HG03342 (cell line): Measurements from ENCODE around the gene OPTN.
A peak's percentile ranks its signal among the peaks of the same experiment; 100 is the strongest.
"Not testable (repeated sequence)": the region's sequence is repeated elsewhere in the genome, so short reads cannot be mapped to it uniquely, and the experiment has no call there.

Experiments used
- ATAC-seq: cut with Tn5 transposase; IDR thresholded peaks from one replicate; pipeline ENCODE4 v1.9.1; 2021; ENCODE audit warnings: mild to moderate bottlenecking, moderate library complexity; ENCODE audit not compliant: unreplicated experiment

OPTN gene

DNA sequence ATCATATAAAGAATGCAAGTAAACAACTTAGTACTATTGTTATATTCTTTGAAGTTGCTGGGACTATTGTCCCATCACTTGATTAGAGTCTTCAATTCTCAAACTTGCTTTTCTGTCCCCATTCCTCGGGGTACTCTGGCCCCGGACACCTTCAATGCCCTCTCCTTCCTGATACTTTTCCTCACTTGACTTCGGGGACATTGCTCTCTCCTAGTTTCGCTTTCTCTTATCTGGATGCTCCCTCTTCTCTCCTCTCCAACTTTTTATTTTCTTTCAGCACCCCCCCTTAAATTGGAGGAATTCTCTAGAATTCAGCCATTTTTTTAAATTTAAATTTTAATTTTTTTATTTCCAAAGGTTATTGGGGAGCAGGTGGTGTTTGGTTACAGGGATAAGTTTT is 10.6 kb upstream of the OPTN start:
- no peak for ATAC-seq

GRCh38 chr10:13090289-13090688 is 9.7 kb upstream of the OPTN start:
- ATAC-seq = no peak

GRCh38 chr10:13091801-13092200 is 8.2 kb upstream of the OPTN start:
- no peak for ATAC-seq

DNA sequence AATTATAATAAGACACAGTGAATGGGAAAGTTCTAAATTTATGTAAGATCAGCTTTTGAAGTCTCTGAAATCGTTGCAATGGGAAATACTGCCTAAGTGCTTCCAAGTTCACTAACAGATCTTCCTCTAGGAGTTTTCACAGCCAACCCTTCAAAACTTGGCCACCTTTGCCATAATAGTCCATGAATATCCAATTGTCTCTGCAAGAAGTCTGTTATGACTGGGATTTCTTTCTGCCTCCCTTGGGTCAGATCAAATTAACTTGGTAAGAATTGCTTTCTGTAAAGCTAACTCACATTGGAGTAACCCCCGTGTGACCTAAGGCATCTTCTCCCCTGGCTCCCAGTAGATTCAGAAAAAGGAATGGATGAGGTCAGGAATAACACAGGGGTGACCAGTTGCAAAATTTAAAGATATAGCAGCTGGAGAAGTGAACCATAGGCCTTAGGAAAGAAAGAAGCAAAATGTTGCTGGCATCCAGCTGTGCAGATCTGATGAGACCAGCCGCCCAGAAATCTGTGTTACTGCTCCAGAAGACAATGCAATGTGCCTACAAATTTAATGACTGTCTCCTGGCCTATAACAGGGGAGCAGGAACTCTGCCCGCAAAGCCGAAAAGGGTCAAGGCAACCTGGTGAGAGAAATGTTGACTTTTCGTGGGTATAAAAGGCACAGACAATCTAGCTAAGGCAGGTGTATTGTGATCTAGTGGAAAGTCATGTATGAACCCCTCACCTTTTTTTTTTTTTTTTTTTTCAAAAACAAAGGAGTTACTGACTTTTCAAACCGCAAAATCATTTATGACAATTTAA is 7.5 kb upstream of the OPTN start:
- ATAC-seq = no peak

GRCh38 chr10:13094082-13094481 is 5.9 kb upstream of the OPTN start:
- not testable (repeated sequence) for ATAC-seq

DNA sequence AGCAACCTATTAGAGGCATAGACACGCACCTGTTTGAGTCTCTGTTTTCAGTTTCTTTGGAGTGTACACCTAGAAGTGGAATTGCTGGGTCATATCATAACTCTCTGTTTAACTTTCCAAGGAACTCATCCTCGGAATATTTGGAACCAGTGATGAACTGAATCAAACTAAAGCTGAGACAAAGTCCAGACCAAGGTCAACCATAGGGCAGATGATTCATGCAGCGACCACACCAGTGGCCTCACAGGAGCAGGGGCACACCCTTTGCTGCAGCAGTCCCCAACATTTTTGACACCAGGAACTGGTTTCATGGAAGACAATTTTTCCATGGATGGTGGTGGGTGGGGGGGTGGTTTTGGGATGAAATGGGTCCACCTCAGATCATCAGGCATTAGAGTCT is 4.9 kb upstream of the OPTN start:
- no peak for ATAC-seq

- ATAC-seq = no peak
Measured at GRCh38 chr10:13095929-13096328, 4.0 kb upstream of the OPTN start.

- ATAC-seq = peak; percentile 46
Measured at GRCh38 chr10:13099144-13099665, 758 bp upstream of the OPTN start.

DNA sequence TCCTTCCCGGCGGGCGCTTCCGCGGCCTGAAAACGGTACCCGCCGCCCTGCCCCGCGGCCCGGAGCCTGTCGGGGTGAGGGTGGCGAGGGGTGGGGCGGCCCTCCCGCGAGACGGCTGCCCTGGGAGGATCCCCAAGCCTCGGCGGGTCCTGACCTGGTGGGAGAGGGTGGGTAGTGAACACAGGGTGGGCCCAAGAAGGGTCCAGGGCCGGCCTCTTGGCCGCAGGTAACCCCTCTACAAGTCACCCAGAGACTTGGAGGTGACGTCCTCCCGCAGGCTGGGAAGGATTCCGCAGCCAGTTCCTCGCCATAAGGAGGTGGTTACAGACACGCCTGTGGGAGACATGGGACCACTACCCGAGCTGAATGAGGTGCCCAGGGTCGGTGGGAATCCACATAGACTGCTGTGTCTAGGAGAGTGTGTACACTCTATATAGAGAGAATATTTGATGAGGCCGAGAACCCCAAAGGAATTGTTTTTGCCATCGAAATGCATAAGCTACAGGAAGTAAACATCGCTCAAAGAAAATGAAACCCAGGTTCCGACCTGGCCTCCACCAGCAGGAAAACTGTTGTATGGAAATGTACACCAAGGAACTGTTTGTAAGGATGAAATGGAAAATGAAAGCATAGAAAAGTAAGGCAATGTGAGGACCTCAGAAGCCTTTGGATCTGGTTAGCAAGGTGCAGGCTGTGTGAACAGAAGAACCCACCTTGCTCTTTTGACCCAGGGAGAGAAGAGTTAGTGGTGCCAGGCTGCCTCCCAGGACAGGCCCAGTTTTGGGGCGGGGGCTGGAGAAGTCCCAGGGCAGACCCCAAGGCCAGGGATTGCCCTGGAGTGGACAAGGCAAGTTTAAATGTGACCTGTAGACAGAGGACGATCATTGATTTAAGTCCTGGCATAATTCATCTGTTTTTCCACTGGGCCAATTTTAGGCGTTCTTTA is 659 bp downstream of the OPTN start:
- peak; percentile 31 for ATAC-seq

GRCh38 chr10:13102002-13102794 is 2.2 kb downstream of the OPTN start:
- no peak for ATAC-seq

DNA sequence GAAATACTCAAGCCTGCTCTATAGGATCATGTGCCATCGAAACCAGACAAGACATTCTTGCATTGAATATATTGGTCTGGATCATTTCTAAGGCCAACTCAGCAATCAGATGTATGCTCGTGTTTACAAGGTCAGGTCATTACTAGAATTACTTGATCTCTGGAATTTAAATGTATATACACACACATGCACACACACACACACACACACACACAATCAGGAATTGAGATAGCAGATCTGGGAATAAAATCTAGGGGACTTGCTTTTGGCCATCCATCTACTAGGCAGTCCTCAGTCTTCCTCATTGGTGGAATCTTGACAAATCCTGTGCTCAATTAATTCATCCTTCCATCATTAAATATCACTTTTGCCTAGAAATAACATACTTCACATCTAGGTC is 3.6 kb downstream of the OPTN start:
- no peak for ATAC-seq

- ATAC-seq = no peak
Measured at GRCh38 chr10:13104697-13105096, 4.7 kb downstream of the OPTN start.

- no peak for ATAC-seq
Measured at GRCh38 chr10:13105184-13105583, 5.2 kb downstream of the OPTN start.

GRCh38 chr10:13106387-13107045 is 6.6 kb downstream of the OPTN start:
- no peak for ATAC-seq

GRCh38 chr10:13110908-13111307 is 10.9 kb downstream of the OPTN start:
- ATAC-seq = no peak

GRCh38 chr10:13113544-13113943 is 13.6 kb downstream of the OPTN start:
- no peak for ATAC-seq

DNA sequence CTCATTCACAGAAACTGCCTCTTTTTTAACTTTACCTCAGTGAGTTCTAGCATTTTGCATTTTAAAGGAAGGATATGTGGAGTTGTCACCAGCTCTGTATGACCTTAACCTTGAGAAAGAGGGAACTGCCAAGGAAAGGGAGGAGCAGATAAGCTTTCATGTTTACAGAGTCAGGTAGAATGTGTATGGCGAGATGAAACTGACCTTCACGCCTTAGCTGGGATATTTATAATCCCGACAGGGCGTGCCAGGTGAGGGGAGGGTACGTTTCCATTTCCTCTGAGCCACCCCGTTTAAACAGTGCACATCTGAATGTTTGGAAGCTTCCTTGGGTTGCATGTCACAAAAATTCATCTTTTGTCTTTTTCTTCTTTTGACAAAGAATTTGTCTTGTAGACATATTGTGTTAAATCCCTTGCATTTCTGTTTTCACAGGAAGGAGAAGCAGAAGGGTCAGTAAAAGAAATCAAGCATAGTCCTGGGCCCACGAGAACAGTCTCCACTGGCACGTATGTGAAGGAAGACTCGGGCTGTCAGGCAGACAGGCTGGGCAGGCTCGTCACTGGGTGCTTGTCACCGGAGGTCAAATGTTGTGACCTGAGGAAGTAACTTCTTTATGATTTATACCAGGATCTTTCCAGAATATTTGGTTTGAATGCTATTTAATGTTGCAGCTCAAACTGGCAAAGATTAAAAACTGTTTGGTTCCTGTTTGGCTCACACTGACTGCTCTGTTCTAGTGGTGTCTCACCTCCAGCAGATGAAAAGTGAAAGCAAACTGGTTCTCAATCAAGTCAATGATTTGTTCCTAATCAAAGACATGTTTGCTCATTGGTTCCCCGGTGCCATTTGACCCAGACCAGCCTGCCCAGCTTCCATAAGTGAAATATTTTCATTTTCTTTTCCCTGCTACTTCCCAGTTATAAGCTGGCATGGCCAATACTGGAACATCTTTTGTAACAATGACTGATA is 16.2 kb downstream of the OPTN start:
- no peak for ATAC-seq

DNA sequence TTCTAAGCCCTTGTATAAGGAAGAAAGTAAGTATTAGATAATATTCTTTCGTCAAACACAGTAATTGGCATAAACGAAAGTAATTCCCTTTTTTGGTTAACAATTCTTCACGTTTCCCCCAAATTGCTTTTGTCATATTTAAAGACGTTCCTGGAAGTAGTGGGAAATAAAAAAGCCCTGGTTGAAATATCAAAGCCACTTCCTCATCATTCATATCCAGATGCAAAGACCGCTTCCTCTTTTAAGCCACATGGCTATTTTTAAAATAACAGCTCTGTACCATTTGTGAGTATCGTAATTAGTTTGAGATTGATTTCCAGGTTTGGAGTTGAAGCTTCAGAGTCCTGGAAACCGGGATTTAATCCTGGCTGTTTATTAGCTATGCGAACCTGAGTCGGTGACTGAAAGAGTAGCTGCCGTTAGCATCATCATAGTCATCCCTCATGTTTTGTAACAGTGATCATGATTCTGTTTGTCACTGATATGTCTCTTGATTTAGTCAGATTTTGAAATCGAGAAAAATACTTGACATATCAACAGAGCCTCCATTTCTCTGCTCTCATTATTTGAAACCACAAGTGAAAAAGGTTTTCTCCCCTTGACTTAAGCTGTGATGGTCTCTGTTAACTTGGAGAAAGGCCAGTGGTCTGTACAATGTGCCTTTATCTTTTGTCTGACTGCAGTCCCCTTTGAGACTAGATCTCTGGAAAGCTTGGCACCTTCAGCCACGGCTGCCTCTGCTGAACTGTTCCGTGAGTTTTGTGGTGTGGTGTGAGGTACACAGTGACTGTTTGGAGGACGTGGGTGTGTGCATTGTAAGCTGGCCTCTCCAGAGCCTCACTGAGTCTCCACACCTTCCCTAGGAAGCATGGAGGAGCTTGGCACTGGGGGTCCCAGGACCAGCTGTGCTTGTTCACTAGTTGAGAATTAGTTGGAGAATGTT is 18.1 kb downstream of the OPTN start:
- no peak for ATAC-seq
